Skin of body (tissue), 2 donors: ENCODE results near the gene TUB. TPM values are rescaled to one million over a fixed set of nuclear protein-coding genes. Genes with fewer than 3 reads are reported as not detected.

Source experiments
- DNase-seq: peaks from one replicate; lab custom pipeline; 2025; lab: John Stamatoyannopoulos, UW
- total RNA-seq: library from RNA; depleted of rRNA; stranded (reverse); fragments of >200 nt; gene quantifications from one replicate; pipeline ENCODE4 v1.2.3, GENCODE V29; 2014

Gene TUB, protein sequence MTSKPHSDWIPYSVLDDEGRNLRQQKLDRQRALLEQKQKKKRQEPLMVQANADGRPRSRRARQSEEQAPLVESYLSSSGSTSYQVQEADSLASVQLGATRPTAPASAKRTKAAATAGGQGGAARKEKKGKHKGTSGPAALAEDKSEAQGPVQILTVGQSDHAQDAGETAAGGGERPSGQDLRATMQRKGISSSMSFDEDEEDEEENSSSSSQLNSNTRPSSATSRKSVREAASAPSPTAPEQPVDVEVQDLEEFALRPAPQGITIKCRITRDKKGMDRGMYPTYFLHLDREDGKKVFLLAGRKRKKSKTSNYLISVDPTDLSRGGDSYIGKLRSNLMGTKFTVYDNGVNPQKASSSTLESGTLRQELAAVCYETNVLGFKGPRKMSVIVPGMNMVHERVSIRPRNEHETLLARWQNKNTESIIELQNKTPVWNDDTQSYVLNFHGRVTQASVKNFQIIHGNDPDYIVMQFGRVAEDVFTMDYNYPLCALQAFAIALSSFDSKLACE
- total RNA-seq = 20.2 TPM

DNA sequence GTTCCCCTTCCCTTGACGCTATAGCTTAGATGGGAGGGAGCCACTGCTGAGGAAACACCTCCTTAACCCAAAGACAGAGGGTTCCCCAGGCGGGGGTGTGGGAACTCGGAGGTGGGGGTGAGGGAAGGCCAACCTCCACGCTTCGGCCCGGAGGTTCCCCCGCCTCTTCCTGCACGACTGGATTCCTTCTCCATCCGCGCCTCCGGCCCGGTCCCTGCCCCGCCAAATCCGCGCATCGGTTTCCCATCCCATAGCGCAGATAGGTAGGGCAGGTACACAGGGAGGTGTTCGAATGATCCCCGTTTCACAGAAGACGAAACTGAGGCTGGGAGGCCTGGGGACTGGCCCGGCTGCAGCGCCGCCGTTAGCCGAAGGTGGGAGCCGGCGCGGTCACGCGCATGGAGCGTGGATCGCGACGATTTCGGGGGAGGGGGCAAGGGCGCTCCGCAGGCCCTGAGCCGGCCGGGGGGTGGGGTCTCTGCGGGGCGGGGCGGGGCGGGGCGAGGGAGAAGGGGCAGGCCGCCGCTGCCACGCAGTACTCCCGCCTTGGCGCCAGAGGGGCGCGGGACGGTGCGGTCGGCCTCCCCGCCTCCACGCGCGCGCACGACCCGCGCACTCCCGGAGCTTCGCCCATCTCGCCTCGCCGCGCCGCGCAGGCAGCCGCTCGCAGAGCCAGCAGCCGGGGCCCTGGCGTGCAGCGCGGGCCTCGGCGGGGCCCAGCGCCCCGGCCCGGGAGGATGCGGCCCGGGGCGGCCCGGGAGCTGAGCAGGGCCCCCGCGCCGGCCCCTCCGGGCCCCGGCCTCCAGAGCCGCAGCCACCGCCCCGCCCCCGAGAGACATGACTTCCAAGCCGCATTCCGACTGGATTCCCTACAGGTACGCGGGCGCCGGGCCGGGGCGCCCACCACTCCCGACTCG lies at the start of gene TUB:
TUB (plus strand) TSS at position 538 of the 917 bp plus-strand sequence; CDS start at position 838, 300 bp downstream.
- DNase-seq = peak; percentile 16

DNA sequence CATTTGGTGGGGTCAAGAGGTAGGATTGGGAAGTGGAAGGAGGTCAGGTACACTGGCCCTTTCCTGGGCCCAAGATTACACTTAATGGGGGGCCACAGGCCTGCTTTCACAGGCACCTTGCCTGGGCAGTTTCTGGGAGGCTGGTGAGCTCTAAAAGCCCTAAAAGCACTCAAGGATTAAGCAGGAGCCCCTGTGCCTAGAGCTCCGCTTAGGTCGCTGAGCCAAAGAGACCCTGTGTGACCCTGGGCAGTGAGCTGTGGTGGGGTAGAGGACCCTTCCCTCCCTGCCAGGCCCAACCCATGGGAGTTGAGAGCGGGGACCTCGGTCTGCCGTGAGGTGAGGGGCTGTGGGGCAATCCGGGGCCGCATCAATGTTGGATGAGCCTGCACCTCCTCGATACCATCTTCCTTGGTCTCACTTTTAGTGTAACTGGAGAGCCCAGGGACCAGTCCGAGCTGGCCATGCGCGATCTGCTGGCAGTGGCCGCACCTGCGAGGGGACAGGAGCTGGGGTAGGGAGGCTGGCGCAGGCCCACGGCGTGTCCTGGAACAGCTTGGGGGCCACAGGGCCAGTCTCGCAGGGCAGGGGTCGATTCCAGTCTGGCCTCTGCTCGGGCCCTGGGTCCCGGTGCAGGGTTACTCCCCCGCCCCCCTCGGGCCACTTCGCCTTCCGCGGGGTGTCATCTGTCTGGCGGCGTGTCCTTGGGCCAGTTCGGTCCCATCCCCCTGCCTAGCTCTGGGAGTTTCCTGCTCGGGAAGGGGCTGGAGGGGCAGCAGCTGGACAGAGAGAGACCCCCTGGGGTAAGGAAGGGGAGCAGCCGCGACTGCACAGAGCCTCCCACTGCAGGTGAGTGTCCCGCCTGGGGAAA lies 49.5 kb upstream of the TUB start:
- no peak for DNase-seq

DNA sequence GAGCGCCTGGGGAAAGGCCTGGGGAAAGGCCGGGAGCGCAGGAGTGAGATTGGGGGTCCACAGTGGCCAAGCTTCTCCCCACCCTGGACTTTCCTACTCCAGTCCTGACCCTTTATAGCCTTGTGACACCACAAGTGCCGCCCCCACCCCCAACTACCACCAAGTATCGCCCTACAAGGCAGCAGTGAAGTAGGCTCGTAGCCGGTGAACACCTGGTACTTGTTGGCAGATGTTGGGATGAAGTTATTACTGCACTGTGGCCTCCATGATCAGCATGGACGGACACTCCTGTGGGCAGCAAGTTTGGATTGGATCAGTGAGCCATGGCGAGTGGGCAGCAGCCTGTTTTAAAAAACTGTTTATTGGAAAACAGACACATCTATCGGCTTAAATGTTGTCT lies 48.9 kb upstream of the TUB start:
- no peak for DNase-seq

DNA sequence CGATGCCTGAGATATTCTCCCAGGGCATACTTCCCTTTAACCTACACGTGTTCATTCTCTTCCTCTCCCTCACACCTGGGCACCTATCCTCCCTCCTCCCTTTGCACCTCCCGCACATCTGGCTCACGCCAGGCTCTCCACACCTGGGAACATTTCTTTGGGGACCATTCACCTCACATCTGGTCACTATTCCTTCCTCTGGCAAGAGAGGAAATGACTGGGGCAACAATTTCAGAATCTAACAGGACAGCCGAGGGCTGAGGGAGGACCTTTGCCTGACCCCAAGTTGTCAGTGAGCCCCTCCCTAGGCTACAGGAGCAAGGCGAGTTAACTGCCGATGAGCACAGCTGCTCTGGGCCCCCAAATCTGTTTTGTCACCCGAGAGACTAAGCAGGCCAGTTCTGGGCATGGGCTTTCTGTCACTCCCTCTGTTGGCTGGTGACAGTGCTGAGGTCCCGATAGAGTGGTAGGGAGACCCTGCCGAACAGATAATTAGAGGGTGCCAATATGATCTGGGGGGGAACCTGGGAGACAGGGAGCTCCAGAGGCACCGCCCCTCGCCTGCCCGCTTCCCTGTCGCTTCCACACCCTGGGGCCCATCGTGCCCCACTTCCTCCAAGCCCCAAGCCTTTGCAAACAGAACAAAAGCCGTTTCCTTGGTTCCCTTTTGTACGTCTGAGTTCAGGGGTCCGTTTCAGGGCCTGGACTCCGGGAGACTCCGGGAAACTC lies 48.3 kb upstream of the TUB start:
- DNase-seq = no peak

DNA sequence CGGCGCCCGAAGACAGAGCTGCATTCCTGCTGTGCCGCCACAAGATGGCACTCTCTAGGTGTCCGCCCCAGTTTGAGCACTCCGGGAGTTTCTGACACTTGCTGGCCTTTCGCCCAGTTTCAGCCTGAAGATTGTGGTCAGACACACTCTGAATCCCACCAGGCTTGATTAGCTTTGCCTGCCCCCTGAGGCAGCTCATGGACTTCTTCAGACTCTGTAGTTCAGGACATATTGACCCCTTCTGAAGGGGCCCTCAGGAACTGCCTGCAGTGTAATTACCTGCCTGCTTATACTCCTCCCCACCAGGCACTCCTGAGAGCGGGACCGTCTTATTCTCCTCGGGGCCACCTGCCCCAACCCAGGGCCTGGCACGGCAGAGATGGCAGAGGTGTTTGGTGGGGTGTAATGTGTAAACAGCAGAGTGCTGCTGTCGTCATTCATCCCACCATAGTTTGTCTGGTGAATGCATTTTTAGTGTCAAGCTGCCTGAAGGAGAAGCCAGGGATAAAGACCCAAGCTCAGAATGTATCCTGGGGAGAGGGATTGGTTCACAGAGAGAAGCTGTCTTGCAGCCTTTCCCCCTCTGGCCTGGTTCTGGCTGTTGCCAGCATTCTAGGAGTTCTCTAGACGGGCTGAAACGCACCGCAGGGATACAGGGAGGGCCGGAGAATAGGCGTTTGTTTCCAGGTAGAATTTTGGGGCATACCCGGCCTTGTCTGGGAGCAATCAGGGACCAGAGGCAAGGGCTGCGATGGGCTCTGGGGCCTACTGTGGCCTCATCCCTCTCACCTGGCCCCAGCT lies 47.5 kb upstream of the TUB start:
- DNase-seq = peak; percentile 65

DNA sequence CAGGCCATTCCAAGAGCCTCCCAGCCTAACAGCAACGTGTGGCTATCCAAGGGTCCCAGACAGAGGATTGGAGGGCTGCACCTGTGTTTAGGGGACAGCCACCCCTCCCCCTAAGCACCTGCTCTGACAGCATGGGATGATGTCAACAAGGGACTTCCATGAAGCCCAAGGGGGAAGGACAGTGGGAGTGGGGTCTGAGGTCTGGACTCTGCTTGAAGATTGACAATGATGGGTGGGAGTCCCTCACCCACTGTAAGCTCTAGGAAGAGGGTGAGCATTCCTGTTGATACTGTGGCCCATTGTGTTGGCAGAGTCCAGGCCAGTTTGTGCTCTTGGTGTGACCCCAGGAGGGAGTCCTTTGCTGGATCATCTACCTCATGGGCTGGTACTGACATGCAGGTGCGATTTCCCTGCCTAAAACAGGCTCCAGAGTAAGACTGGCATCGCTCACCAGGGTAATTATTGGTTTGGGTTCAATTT lies 46.9 kb upstream of the TUB start:
- no peak for DNase-seq

DNA sequence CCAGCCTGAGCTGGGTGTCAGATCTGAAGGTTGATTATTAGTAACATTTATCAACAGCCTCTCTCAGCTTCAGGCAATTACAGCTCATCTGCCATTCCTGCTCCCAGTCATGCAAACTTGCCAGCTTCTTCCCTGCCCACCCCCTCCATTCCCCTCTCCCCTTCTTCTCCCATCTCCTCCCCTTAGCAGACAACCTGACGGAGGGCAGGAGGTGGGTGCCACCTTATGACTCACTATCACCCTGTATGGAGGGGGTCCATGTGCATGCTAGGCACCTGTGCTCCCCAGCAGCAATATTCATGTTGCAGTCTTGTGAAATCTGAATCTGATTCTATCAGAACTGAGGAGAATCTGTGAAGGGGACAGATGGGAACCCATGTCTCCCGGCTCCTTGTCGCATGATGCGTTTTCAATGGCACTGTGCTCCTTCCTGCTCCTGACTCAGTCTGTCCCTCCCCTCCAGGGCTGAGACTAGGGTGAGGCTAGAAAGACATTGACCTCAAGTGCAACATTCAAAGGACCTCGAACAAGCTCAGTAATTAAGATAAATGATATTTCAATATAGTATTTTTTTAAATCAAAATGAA lies 46.3 kb upstream of the TUB start:
- no peak for DNase-seq

DNA sequence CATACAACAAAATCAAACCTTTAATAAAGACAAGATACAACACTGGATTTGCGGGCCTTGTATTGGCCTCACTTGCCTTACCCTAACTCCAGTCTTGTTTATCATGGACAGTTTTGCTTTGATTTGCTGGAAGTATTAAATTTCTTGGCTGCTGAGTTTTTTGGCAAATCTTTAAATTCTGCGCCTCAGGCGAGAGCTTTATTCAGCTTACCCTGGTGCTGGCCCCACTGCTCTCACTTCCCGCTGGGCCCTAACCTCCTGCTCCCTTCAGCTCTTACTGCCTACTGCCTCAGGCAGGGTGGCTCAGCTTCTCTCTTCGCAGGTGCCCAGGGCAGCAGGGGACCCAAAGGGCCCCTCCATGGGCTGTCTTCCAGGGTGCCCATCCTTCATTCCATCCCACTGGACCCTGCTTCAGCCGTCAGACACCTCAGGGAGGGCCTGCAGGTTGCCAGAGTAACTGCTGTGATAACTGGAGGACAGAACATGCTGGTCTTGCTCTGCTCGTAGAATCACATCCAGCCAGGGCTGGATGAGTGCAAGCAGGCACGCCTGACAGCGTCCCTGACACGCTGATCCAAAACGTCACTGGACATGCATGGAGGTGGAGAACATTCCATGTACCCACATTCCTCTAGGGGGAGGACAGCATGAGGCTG lies 45.7 kb upstream of the TUB start:
- no peak for DNase-seq

DNA sequence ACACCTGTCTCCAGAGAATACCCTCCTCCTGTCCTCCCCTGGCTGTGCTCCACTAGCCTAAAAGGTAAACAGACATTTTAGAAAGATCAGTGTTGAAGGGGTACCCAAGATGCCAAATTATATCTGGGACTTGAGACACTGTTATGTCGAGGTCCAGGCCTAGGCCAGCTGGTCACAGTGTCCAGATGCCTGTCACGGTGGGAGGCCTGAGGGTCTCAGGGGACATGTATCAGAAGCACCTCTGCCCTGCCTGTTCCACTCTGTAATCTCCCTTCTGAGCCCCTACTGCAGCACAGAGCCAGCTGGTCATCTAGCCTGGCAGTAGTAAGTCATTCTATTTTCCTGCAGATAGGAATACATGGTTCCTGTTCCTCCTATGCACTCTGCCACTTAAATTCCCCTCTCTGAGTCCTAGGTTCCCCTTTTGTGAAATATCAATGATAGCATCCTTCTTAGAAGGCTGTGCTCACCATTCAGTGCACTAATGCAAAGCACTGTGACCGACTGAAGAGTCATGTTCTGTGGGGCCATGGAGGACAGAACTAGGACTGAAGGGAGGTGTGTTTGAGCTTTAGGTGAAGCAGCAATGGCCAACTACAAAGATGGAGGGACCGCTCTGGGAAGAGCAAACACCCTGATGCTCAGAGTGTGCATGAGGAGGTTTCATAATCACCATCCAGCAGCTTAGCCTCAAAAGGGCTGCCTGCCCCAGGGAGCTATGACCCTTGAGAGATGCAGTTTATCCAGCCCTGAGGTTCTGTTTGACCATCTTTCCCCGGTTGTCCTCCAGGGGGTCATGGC lies 44.8 kb upstream of the TUB start:
- no peak for DNase-seq

DNA sequence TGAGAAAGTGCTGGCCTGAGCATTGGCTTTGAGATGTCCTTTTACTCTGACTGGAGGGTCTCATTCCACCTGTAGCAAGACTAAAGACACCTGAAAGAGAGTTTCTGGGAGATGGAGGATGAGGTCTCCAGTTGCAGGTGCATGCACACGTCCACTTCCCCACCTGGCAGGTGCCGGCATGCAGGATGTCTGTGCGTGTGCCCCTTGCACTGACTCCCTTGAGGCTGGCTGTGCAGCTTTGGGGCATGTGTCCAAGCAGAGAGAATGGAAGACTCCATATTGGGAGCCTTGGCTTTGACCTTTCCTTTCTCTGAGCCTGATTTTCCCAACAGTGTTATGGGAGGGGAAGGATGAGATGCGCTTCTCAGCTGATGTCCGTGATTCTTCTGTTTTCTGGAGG lies 44.0 kb upstream of the TUB start:
- DNase-seq = no peak

DNA sequence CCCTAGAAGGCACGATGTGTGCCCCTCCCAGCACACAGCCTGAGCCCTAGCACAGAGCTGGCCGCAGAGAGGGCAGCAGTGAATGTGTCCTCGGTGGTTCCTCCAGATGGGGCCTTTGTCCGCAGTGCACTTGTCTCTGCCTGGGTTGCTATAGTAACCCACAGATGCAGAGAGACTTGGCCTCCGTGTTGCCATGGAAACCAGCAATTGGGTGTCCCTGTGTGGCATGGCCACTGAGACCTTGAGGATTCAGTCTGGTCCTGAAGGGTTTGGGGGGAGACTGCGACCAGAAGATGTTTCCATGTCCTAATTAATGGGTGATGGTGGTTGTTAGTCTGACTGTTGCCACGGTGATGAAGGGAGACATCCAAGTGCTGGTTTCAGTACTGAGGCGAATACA lies 42.6 kb upstream of the TUB start:
- DNase-seq = no peak

DNA sequence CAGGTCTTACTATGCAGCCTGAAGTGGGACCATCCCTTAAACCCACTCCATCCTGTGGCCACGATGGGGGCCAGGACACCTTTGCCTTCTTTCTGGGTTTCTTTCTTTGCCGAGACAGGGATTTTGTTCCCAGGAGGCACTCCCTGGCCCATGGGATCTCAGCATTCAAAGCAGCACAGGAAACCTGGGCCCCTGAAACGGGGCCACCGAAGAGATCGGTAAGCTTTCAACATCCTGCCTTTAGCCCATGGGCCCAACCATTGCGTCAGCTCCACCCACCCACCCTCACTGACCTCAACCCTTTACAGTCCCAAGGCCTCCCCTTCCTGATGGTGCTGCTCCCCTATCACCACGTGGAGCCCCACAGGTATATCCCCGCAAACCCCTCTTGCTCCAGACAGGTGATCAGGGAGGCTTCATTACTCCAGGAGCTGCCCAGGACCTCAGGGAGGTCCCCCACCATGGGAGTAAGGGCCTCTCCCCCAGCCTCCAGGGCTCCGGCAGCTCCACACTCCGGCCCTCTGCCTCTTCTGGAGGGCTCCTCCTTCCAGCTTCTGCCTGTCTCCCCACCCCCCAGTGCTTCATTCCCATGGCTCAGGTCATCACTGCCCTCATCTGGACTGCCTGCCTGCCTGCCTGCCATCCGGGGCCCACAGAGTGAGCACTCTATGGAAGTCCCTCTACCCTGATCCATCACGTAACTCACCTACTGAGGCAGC lies 42.0 kb upstream of the TUB start:
- DNase-seq = no peak

DNA sequence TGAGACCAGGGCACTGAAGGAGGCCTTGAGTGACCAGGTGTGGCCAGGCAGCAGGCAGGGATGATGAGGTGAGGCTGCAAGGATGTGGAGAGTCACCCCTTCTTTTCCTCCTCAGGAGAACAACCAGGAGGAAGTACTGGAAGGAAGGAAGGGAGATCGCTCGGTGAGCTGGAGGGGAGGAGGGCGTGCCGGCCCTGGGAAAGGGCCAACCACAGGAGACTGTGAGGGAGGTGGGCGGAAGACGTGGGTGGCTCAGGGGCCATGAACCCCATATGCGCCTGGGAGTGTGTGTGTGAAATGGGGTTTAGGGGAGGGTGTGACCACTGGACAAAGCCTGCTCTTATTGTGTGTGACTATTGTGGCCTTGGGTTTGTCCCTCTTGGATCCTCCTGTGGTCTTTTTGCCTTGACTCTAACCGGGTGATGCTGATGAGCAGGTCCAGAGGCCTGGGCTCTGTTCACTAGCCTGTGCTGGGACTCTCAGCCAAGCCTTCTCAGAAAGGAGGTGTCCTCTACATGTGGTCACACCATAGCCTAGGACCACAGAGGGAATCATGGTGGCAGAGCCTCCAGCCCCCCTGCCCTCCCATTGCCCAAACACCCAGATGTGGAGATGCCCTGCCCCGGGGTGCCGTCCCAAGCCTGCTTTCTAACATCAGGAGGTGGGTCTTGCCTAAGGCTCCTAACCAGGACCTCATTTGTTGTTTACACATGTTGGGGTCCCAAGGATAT lies 41.3 kb upstream of the TUB start:
- DNase-seq = no peak

DNA sequence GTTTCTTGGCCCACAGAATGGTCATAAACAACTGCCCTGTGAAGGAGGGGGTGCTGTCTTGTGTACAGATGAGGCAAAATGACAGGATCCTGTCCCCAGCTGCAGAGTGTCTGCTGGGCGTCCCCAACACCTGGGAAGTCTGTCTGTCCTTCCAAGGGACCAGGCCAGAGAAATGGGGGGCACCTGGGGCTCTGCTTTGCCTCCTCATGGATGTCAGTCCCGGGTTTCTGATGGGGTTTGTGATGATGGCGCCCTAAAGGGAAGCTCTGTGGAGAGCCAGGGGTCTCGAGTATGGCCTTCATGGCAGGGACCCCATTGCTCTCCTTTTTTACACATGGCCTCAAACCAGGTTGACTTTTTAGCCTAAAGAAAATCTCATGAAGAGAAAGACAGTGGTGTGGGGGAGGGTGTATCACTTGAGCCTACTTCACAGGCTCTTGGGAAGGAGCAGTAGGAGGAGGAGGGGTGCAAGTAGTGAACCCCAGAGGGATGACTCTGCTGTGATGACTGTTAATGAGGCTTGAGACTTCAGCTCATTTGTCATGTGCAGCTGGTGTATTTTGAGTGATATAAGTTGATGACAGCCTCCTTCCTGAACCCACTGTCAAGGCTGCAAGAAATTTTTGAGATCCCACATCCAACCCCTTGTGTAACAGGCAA lies 40.6 kb upstream of the TUB start:
- DNase-seq = no peak

DNA sequence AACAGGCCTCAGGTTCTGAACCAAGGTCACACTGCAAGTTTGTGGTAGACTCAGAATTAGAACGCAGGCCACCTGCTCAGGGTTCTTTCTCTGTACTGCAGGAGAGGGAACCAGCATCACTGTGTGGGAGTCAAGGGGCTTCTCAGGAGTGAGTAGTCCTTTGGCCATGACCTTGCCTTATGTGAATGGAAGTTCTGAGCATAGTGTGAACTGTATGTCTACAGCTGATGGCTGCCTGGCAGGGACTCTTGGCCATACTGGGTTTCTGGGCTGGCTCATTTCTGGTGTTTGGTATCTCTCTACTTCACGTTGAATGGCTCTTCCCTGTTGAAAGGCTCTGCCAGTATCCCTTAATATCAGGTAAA lies 40.1 kb upstream of the TUB start:
- DNase-seq = no peak

DNA sequence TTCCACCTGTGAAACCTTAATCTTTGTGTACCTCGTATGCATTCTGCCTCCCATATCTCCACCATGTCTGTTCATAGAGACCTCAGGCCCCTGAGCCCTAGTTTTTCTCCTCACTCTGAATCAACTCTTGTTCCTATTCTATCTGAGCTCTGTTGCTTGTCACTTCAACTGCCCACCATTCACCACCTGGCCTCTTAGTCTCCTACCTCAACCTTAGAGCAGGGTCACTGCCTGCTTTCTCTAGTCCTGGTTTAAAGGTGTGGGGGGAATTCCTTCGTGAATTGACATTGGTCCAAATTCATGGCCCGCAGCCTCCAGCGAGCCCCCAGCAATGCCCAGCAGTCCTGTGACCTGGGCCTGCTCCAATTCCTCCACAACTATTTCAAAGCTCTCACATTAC lies 39.4 kb upstream of the TUB start:
- no peak for DNase-seq
